Measurements from ENCODE around the gene ZNF774.
"Not testable (repeated sequence)": the region's sequence is repeated elsewhere in the genome, so short reads cannot be mapped to it uniquely, and the experiment has no call there.

The ZNF774 gene

GRCh38 chr15:90393040-90393439 is 41.0 kb downstream of the ZNF774 start:
- DNase-seq (ENCODE audit: low read depth): no peak

- DNase-seq (ENCODE audit: low read depth): no peak
These were observed 42.0 kb downstream of the ZNF774 start for GRCh38 chr15:90394074-90394473.

- DNase-seq (ENCODE audit: low read depth): no peak
These were observed 42.8 kb downstream of the ZNF774 start for GRCh38 chr15:90394748-90395442.

- no peak for DNase-seq (ENCODE audit: low read depth)
These were observed 44.2 kb downstream of the ZNF774 start for GRCh38 chr15:90396321-90396720.

- no peak for DNase-seq (ENCODE audit: low read depth)
These were observed 48.1 kb downstream of the ZNF774 start for GRCh38 chr15:90400005-90400758.

- peak; percentile 95 for DNase-seq (ENCODE audit: low read depth)
These were observed 48.8 kb downstream of the ZNF774 start for GRCh38 chr15:90400759-90401314.

- no peak for DNase-seq (ENCODE audit: low read depth)
These were observed 49.4 kb downstream of the ZNF774 start for GRCh38 chr15:90401495-90401894.

- DNase-seq (ENCODE audit: low read depth): peak; percentile 86
These were observed 50.1 kb downstream of the ZNF774 start for GRCh38 chr15:90402223-90402622.

- DNase-seq (ENCODE audit: low read depth): no peak
These were observed 50.7 kb downstream of the ZNF774 start for GRCh38 chr15:90402767-90403166.

- DNase-seq (ENCODE audit: low read depth): no peak
These were observed 53.0 kb downstream of the ZNF774 start for GRCh38 chr15:90405055-90405607.

- DNase-seq (ENCODE audit: low read depth): no peak
These were observed 55.3 kb downstream of the ZNF774 start for GRCh38 chr15:90407336-90407735.

- peak; percentile 83 for DNase-seq (ENCODE audit: low read depth)
These were observed 55.8 kb downstream of the ZNF774 start for GRCh38 chr15:90407871-90408317.

- no peak for DNase-seq (ENCODE audit: low read depth)
These were observed 56.6 kb downstream of the ZNF774 start for GRCh38 chr15:90408657-90409056.

GRCh38 chr15:90409587-90409986 is 57.5 kb downstream of the ZNF774 start:
- not testable (repeated sequence) for DNase-seq (ENCODE audit: low read depth)

- not testable (repeated sequence) for DNase-seq (ENCODE audit: low read depth)
These were observed 58.2 kb downstream of the ZNF774 start for GRCh38 chr15:90410316-90410715.

GRCh38 chr15:90411176-90411575 is 59.1 kb downstream of the ZNF774 start:
- no peak for DNase-seq (ENCODE audit: low read depth)
